Activated CD4-positive, CD25-positive, alpha-beta regulatory T cell treated with anti-CD3 and anti-CD28 coated beads, Interleukin-2, amount 50 U/mL, for 72 hours (primary cell): Measurements from ENCODE around the gene ATP5F1C.
"Not testable (repeated sequence)": the region's sequence is repeated elsewhere in the genome, so short reads cannot be mapped to it uniquely, and the experiment has no call there.

Source experiments
- DNase-seq: peaks from one replicate; pipeline ENCODE4 v3.0.0; 2021

Gene ATP5F1C

GRCh38 chr10:7787857-7788638 lies at the start of gene ATP5F1C, which contains the start of gene KIN:
TSS of gene ATP5F1C (plus strand) at chr10:7788177. CDS start at chr10:7788208, 31 bp downstream.
TSS of gene KIN (minus strand) at chr10:7787993. CDS start at chr10:7787933, 60 bp downstream.
- peak; percentile 99 for DNase-seq

DNA sequence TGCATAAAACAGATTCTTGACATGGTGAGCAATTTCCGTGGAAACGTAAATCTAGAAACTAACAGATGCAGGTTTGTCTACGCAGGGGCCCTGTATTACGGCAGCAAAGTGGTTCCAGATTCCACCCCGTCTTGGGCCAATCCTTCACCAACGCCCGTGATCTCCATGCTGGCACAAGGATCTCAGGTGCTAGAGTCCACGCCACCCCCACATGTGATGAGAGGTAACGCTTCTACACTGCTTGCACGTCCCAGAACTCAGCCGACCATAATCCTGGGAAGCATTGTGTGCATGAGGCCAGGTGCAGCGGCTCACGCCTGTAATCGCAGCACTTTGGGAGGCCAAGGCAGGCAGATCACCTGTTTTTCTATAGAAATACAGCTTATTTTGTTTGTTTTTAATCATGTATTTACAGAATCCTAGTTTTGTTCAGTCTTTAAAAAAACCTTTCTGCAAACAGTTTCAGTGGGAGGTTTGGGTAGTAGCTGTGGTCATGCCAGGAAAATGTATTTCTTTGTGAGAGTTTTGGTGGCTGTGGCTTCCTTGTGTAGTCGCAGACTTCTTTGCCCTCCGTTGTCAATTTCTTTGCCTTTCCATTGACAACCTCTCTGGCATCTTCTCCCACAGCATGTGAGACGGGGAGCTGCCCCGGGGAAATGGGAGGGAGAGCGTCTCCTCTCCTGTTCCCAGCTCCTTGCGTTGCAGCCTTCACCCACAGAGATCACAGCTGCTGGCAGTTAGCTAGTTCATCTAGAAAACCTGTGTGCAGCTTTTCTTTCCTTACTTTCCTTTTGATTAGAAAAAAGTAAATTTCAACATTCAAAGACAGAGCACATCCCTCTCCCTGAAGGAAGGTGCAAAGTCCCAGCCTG lies 49.2 kb upstream of the ATP5F1C start:
- no peak for DNase-seq

GRCh38 chr10:7744307-7744706 lies 43.7 kb upstream of the ATP5F1C start:
- no peak for DNase-seq

GRCh38 chr10:7748637-7749036 lies 39.3 kb upstream of the ATP5F1C start:
- not testable (repeated sequence) for DNase-seq

GRCh38 chr10:7750222-7750621 lies 37.8 kb upstream of the ATP5F1C start:
- no peak for DNase-seq

DNA sequence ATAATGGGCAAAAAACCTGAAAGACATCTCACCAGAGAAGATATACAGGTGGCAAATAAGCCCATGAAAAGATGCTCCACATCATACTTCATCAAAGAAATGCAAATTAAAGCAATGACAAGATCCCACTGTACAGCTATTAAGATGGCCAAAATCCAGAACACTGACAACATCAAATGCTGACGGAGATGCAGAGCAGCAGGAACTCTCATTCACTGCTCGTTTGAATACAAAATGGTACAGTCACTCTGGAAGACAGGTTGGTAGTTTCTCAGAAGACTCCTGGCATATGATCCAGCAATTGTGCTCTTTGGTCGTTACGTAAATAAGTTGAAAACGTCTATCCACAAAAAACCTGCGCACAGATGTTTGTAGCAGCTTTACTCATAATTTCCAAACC lies 35.7 kb upstream of the ATP5F1C start:
- DNase-seq, result no peak

DNA sequence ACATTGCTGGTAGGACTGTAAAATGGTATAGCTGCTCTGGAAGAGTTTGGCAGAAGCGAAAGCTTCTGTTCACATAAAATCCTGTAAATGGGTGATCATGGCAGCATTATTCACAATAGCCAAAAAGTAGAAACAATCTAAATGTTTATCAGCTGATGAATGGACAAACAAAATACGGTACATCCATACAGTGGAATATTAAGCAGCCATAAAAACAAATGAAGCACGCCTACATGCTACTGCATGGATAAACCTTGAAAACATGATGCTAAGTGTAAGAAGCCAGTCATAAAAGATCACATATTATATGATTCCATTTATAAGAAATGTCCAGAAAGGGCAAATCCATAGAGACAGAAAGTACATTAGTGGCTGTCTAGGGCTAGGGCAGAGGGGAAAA lies 32.9 kb upstream of the ATP5F1C start:
- DNase-seq, result no peak

GRCh38 chr10:7756360-7756992 lies 31.5 kb upstream of the ATP5F1C start:
- no peak for DNase-seq

- no peak for DNase-seq
These were observed 24.0 kb upstream of the ATP5F1C start for GRCh38 chr10:7763929-7764328.

- DNase-seq, result no peak
These were observed 21.7 kb upstream of the ATP5F1C start for GRCh38 chr10:7766241-7766640.

DNA sequence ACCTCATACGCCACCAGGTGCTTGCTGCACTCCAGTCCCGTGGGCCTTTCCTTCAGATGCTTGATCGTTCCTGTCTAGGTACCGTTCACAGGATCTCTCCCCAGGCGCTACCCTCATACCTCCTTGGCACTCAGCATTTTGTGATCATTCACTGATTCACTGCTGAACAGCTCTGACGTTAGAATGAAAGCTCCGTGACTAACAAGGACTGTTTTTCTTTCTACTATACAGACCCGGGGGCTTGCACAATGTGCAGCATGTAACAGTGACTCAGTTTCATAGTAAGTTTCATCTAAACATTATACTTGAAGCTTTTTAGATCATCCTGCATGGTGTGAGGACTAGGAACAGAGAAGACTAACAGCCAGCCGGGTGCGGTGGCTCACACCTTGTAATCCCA lies 20.8 kb upstream of the ATP5F1C start:
- no peak for DNase-seq

DNA sequence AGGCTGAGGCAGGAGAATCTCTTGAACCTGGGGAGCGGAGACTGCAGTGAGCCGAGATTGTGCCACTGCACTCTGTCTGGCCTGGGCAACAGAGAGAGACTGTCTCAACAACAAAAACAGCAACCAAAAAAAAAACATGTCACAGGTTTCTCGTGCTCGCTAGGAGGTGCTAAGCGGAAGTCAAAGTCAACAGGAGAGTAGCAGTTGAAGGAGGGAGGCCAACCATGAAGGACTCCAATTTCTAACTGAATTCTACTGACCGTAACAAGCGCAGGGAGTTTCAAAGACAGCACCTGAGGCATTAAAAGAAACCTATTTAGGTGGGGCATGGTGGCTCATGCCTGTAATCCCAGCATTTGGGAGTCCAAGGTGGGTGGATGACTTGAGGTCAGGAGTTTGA lies 19.6 kb upstream of the ATP5F1C start:
- no peak for DNase-seq

DNA sequence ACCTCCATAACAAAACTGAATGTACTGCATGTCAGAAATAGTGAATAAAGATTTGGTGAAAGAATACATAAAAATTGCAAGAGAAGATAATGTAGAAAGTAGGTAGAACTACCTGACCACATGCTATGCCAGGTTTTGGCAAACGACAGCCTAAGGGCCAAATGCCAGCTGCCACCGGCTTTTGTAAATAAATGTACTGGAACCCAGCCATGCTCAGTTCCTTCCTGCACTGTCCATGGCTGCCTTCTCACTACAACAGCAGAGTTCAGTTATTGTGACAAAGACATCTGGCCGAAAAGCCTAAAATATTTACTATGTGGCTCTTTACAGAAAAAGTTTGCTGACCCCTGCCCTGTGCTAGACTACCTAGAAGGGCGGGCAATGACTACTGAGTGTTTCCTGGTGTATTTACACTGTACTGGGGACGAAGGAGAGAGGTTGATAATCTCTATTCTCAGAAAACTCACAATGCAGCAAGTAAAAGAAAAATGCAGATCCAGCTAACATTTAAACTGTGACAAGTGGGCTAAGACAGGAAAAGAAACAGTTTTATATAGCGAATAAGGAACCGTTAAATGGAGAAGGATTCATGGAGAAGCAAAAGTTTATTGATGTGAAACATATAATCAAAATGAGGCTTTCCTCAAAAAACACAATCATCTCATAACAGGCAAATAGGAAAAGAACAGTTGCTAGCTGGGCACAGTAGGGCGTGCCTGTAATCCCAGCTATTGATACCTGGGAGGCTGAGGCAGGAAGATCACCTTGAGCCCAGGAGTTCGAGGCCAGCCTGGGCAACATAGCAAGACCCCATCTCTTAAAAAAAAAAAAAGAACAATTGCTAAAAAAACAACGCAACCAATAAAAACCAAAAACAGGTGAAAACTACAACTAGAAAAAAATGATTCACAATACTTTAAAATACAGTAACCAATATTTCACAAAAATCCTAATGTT lies 13.9 kb upstream of the ATP5F1C start:
- no peak for DNase-seq

DNA sequence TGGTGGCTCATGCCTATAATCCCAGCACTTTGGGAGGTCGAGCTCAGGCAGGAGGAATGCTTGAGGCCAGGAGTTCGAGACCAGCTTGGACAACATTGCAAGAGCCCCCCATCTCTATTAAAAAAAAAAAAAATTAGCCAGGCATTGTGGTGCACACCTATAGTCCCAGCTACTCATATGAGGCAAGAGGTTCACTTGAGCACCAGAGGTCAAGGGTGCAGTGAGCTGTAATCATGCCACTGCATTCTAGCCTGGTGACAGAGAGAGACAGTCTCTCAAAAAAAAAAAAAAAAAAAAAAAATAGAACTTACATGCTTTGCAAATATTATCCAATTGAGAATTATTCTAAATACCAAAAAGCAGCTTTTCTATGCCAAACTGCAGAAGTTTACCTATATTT lies 11.2 kb upstream of the ATP5F1C start:
- DNase-seq, result no peak

DNA sequence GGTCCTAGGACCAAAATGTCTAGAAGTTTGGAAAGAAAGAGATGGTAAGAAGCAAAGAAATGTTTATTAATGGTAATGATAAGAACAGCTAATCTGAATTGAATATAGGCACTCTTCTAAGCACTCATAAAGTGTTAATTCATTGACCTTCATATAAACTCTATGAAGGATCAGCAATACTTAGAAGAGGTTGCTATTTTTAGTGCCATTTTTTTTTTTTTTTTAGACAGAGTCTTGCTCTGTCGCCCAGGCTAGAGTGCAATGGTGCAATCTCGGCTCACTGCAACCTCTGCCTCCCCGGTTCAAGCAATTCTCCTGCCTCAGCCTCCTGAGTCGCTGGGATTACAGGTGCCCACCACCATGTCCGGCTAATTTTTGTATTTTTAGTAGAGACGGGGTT lies 5.8 kb upstream of the ATP5F1C start:
- DNase-seq, result not testable (repeated sequence)

DNA sequence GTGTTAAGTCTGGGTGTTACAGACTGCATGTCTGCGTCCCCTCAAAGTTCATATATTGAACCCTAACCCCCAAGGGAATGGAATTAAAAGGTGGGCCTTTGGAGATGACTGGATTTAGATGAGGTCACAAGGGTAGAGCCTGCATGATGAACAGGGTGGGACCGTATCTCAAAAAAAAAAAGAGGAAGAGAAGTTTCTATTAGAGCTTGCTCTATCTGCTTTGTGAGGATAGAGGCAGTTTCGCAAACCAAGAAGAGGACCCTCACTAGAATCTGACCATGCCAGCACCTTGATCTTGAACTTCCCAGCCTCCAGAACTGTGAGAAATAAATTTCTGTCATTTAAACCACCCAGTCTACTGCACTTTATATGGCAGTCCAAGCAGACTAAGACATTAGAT lies 1.5 kb upstream of the ATP5F1C start:
- DNase-seq, result no peak

- no peak for DNase-seq
These were observed 674 bp upstream of the ATP5F1C start for GRCh38 chr10:7787150-7787856.

DNA sequence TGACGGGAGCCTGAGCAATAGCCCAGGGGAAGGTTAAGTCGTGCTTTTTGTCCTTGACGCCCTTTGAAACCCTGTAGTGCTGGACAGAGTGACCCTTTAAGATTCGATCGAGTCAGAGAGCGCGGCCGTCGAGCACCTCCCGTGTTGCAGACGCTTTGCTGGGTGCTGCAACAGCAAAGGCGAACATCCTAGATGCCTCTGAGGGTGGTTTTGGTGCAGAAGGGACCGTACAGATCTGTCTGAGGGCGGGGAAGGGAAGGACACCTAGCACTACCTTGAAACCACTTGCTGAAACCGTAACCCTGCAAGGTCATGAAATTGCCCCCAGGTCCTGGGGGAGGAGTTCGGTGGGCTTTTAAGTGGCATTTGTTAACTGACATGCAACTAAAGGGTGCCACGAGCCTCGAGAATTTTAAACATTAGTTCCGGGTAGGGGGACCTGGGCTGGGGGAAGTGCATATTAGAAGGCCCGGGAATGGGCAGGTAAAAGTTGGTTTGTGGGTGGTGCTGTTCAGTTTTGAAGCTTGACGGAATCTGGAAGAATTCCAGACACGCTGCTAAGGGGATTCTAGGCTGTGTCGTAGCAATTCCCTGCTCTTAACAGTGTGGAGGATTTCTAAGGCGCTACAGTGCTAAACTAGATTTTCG lies 786 bp downstream of the ATP5F1C start:
- DNase-seq, result no peak

DNA sequence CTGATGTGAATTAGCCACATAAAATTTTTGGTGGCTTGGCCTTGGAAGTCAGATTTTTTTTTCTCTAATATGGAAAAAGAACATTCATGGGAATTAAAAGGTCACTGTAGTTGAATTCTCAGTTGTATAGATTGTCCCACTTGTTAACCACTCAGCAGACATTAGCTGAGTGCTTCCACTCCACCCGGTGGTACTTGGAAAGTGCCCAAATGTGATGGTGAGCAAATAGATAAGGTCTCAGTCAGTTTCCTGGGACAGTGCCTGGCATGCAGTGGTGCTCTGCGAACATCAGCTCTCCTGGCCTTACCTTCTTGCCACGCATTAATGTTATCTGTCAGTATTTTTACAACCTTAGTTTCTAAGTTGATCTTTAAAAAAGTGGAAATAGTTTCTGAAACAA lies 1.4 kb downstream of the ATP5F1C start:
- no peak for DNase-seq

DNA sequence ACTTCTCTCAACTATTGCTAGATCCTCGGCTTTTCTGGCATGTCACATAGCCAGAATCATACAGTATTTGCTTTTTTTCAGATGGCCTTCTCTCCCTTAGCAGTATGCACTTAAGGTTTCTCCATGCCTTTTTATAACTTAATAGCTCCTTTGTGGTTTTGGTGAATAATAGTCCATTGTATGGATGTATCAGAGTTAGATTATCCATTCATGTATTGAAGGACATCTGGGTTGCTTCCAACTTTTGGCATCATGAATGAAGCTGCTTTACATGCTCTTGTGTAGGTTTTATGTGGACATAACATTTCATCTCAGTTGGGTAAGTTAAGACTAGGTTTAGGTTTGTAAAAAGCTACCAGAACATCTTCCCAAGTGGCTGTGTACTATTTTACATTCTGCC lies 4.6 kb downstream of the ATP5F1C start:
- DNase-seq, result no peak
